Ishikawa (cell line): ENCODE measurements around the gene NR1I3.

Experiments used
- CREB1 ChIP-seq: IDR thresholded peaks from 2 replicates; pipeline ENCODE4 v1.6.1; 2012; ENCODE audit warnings: low read depth
- MAX ChIP-seq: IDR thresholded peaks from 2 replicates; pipeline ENCODE4 v1.6.1; 2012
- RAD21 ChIP-seq: IDR thresholded peaks from 2 replicates; pipeline ENCODE4 v1.6.1; 2012; ENCODE audit warnings: low read depth
- YY1 ChIP-seq: IDR thresholded peaks from 2 replicates; pipeline ENCODE4 v1.6.1; 2012; ENCODE audit warnings: low read depth
- TF ChIP-seq, protein P1 (sequence below): IDR thresholded peaks from 2 replicates; pipeline ENCODE4 v1.6.1; 2012; ENCODE audit warnings: low read depth, mild to moderate bottlenecking

DNA sequence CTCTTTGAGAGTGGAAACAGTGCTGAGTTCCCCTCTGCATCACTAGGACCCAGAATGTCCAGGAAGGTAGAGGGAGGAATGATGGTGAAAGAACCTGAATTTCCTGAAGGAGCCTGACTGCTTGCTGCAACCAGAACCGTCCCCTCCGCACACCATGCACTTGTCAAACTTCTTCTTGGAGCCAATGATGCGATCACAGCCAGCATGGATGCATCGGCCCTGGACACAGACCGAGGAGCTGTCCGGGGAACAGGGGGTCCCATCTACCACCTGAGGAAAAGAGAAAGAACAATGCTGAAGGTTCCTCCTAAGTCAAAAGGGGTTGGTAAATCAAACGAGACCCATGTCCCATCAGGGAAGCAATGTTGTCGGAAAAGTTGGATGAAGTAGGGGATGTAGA, 46.0 kb downstream of the NR1I3 start:
- TF ChIP-seq CREB1 (no peak), MAX (no peak), YY1 (no peak), RAD21 (no peak)
- TF ChIP-seq, protein P1, sequence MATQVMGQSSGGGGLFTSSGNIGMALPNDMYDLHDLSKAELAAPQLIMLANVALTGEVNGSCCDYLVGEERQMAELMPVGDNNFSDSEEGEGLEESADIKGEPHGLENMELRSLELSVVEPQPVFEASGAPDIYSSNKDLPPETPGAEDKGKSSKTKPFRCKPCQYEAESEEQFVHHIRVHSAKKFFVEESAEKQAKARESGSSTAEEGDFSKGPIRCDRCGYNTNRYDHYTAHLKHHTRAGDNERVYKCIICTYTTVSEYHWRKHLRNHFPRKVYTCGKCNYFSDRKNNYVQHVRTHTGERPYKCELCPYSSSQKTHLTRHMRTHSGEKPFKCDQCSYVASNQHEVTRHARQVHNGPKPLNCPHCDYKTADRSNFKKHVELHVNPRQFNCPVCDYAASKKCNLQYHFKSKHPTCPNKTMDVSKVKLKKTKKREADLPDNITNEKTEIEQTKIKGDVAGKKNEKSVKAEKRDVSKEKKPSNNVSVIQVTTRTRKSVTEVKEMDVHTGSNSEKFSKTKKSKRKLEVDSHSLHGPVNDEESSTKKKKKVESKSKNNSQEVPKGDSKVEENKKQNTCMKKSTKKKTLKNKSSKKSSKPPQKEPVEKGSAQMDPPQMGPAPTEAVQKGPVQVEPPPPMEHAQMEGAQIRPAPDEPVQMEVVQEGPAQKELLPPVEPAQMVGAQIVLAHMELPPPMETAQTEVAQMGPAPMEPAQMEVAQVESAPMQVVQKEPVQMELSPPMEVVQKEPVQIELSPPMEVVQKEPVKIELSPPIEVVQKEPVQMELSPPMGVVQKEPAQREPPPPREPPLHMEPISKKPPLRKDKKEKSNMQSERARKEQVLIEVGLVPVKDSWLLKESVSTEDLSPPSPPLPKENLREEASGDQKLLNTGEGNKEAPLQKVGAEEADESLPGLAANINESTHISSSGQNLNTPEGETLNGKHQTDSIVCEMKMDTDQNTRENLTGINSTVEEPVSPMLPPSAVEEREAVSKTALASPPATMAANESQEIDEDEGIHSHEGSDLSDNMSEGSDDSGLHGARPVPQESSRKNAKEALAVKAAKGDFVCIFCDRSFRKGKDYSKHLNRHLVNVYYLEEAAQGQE, result no peak
